ENCODE measurements around the gene SERP2.

Gene SERP2

GRCh38 chr13:44374348-44374712 lies 706 bp downstream of the SERP2 start:
- DNase-seq (ENCODE audit: extremely low read depth, insufficient read length) = no peak
- Histone ChIP-seq H3K4me3 (replicated peaks; ENCODE audit: low read depth, low read length) (no peak overlapping the region), H3K27me3 (replicated peaks; ENCODE audit: control insufficient read depth, insufficient read depth, low read length) (peaks cover 2% of the 10 kb centered on the region; the same call in 1 of the 2 replicates), H3K36me3 (ENCODE audit: control insufficient read depth, insufficient read depth, low read length) (no peaks in the 10 kb centered on the region)
- TF ChIP-seq CTCF (IDR thresholded peaks at IDR 0.05; ENCODE audit: insufficient read depth, low read length, poor library complexity, severe bottlenecking) = no peak

- Histone ChIP-seq H3K4me3 (replicated peaks; ENCODE audit: low read depth, low read length) (no peak overlapping the region), H3K27me3 (replicated peaks; ENCODE audit: control insufficient read depth, insufficient read depth, low read length) (no peaks in the 10 kb centered on the region), H3K36me3 (ENCODE audit: control insufficient read depth, insufficient read depth, low read length) (no peaks in the 10 kb centered on the region)
- no peak for TF ChIP-seq CTCF (IDR thresholded peaks at IDR 0.05; ENCODE audit: insufficient read depth, low read length, poor library complexity, severe bottlenecking)
- DNase-seq (ENCODE audit: extremely low read depth, insufficient read length) = no peak
Measured at GRCh38 chr13:44378277-44378676, 4.7 kb downstream of the SERP2 start.

GRCh38 chr13:44379885-44380284 lies 6.3 kb downstream of the SERP2 start:
- Histone ChIP-seq H3K27me3 (replicated peaks; ENCODE audit: control insufficient read depth, insufficient read depth, low read length) (no peaks in the 10 kb centered on the region), H3K4me3 (replicated peaks; ENCODE audit: low read depth, low read length) (no peak overlapping the region), H3K36me3 (ENCODE audit: control insufficient read depth, insufficient read depth, low read length) (no peaks in the 10 kb centered on the region)
- DNase-seq (ENCODE audit: extremely low read depth, insufficient read length) = no peak
- TF ChIP-seq CTCF (IDR thresholded peaks at IDR 0.05; ENCODE audit: insufficient read depth, low read length, poor library complexity, severe bottlenecking) = no peak

- no peak overlapping the region for H3K4me3 ChIP-seq (replicated peaks; ENCODE audit: low read depth, low read length)
- TF ChIP-seq CTCF (IDR thresholded peaks at IDR 0.05; ENCODE audit: insufficient read depth, low read length, poor library complexity, severe bottlenecking) = no peak
- H3K27me3 ChIP-seq (replicated peaks; ENCODE audit: control insufficient read depth, insufficient read depth, low read length) = no peaks in the 10 kb centered on the region
- no peak for DNase-seq (ENCODE audit: extremely low read depth, insufficient read length)
- no peaks in the 10 kb centered on the region for H3K36me3 ChIP-seq (ENCODE audit: control insufficient read depth, insufficient read depth, low read length)
Measured at GRCh38 chr13:44380404-44381165, 7.0 kb downstream of the SERP2 start.

- H3K27me3 ChIP-seq (replicated peaks; ENCODE audit: control insufficient read depth, insufficient read depth, low read length) = no peaks in the 10 kb centered on the region
- TF ChIP-seq CTCF (IDR thresholded peaks at IDR 0.05; ENCODE audit: insufficient read depth, low read length, poor library complexity, severe bottlenecking) = no peak
- no peak overlapping the region for H3K4me3 ChIP-seq (replicated peaks; ENCODE audit: low read depth, low read length)
- no peak for DNase-seq (ENCODE audit: extremely low read depth, insufficient read length)
- no peaks in the 10 kb centered on the region for H3K36me3 ChIP-seq (ENCODE audit: control insufficient read depth, insufficient read depth, low read length)
Measured at GRCh38 chr13:44382635-44383145, 9.1 kb downstream of the SERP2 start.
